Germinal center (tissue), 1 donor: ENCODE results near the gene TNS1.

ENCODE experiments used
- DNase-seq: peaks from one replicate; pipeline ENCODE4 v3.0.0; 2012; ENCODE audit warnings: mixed read lengths, low spot score

The TNS1 gene

GRCh38 chr2:217849154-217849975 lies 153.4 kb downstream of the TNS1 start:
- DNase-seq, result no peak

DNA sequence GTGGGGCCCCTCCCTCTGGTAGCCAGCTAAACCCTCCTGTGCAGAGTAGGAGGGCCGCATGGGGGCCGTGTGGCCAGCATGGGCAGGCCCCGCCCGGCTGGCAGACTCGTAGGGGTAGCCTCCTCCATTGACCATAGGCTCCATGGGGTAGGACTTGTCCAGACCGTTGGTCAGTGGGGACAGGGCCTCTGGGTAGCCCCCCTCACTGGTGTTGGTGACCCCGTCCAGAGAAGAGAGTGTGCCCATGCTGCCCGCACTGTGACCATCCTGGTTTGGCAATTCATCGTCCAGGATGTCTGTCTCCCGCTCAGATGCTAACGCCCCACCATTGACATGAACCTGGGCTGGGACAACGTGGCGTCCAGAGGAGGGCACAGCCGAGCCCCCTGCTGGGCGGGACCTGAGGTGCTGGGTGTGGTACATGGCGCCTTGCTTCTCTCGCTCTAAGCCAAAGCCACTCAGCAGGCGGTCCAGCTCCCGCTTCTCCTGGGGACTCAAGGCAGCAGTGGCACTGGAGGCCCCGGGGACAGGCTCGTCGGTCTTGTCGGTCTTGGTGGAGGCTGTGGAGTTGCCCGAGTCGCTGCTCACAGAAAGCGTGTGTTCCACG lies 154.3 kb downstream of the TNS1 start:
- no peak for DNase-seq

GRCh38 chr2:217847552-217848350 lies 155.0 kb downstream of the TNS1 start:
- no peak for DNase-seq

DNA sequence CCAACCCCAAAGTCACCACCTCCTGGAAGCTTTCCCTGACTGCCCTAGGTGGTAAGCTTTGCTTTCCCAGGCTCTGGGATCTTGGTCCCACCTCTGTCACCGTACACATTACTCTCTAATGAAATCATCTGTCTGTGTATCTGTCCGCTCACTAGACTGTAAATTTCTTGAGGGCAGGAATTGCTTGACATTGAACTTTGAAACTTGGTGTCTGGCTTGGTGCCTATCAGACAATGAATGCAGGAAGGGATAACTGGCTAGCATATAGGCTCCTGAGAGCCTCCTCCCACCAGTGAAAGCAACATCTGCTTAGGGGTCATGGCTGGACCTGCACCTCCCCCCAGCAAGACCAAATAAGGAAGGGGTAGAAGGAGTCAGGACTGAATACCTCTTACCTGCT lies 155.7 kb downstream of the TNS1 start:
- no peak for DNase-seq

DNA sequence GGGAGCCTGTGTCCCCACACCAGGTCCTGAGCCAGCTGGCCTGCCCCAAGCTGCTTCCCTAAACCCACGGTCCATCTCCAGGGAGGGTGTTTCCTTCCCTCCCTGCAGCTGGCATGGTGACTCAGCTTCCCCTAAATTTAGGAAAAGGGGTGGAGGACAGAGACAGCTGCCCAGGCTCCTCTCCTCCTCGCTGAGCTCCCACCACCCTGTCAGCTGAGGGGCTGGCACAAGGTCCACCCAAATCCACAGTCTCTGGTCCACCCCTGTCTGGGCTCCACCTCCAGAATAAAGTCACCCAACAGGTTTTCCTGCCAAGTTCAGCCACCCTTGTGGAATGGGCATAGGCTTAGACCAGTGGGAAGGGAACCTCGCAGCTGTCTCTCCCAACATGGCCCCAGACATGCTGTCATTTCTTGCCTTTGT lies 156.5 kb downstream of the TNS1 start:
- DNase-seq, result no peak

GRCh38 chr2:217845301-217845700 lies 157.5 kb downstream of the TNS1 start:
- no peak for DNase-seq

DNA sequence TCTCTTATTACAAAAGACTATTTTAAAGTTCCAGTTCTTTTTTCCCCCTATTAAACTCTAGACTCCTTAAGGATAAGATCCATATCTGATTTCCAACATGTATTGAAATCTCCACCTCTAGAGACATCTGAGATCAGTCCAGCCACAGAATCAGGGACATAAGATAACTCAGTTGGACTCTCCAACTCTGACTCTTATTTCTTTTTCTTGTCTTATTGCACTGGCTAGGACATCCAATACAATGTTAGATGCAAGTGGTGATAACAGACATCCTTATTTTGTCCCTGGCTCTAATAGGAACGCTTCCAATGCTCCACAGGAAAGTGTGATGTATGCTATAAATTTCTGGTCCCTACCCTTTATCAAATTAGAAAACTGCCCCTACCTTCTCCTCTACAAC lies 158.1 kb downstream of the TNS1 start:
- no peak for DNase-seq

DNA sequence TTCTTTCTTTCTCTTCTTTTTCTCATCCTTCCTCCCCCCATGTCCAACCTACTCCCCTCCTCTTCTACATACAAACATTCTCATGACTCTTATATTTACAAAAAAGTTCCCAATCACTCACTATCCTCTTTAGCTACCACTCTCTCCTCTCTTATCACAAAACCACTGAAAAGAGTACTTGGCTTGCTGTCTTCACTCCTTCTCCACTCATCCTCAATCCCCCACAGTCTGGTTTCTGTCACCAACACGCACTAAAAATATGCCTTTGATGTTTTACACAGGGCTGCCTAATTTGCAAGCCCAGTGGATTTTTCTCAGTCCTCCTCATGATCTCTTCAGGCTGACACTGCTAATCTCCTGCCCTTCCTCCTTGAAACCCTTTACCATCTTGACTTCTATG lies 159.5 kb downstream of the TNS1 start:
- no peak for DNase-seq

- no peak for DNase-seq
Measured at GRCh38 chr2:217842017-217842416, 160.8 kb downstream of the TNS1 start.

DNA sequence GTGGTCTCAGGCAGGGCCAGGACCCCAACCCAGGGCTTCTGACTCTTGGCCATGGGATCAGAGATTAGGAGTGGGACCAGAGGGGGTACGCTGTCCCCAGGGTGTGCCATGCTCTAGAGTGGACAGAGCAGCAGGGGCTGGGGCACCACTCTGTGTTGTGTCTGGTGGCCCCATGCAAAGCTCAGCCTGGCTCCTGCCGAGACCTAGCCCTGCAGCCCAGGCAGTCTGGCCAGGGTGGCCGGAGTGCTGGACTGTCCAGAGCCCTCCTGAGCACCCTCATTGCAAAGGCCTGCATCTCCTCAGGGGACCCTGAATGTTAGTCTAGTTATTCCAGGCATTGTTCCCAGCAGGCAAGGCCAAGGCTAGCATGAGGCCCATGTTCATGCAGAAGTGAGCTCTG lies 162.3 kb downstream of the TNS1 start:
- DNase-seq, result no peak

DNA sequence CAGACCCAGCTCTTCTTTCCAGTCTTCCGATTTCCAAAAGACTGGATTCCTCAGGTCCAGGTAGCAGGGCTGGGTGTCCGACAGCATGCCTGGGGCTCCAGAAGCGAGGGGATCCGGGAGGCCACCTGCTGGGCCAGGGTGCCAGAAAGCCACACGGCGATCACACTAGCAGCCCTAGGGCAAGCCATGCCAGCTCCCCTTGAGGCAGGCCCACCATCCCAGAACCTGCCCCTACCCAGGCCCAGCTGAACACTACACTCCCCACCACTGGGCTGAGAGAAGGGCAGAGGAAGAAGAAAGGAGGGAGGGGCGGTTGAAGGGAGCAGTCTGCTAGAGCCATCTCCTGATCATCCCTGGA lies 163.1 kb downstream of the TNS1 start:
- DNase-seq, result no peak

- DNase-seq, result no peak
Measured at GRCh38 chr2:217839073-217839749, 163.6 kb downstream of the TNS1 start.

- no peak for DNase-seq
Measured at GRCh38 chr2:217838409-217838831, 164.4 kb downstream of the TNS1 start.

DNA sequence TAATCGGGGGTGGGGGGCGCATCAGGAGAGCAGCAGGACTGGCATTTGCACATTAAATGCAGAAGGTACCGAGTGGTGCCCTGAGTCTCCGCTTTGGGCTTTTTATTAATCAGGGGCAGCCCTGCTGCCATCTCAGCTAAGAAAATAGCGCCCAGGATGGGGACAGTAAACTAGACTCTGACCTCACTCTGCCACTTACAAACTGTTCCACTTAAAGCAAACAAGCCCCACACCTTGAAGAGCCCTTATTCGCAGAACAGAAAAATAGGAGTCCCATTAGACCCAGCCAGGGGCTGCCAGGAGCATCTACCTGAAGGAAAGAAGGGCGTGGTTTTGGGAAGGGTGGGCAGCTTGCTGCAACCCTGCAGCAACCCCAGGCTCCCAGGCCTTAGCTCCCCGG lies 165.3 kb downstream of the TNS1 start:
- no peak for DNase-seq

- no peak for DNase-seq
Measured at GRCh38 chr2:217836901-217837491, 165.8 kb downstream of the TNS1 start.

DNA sequence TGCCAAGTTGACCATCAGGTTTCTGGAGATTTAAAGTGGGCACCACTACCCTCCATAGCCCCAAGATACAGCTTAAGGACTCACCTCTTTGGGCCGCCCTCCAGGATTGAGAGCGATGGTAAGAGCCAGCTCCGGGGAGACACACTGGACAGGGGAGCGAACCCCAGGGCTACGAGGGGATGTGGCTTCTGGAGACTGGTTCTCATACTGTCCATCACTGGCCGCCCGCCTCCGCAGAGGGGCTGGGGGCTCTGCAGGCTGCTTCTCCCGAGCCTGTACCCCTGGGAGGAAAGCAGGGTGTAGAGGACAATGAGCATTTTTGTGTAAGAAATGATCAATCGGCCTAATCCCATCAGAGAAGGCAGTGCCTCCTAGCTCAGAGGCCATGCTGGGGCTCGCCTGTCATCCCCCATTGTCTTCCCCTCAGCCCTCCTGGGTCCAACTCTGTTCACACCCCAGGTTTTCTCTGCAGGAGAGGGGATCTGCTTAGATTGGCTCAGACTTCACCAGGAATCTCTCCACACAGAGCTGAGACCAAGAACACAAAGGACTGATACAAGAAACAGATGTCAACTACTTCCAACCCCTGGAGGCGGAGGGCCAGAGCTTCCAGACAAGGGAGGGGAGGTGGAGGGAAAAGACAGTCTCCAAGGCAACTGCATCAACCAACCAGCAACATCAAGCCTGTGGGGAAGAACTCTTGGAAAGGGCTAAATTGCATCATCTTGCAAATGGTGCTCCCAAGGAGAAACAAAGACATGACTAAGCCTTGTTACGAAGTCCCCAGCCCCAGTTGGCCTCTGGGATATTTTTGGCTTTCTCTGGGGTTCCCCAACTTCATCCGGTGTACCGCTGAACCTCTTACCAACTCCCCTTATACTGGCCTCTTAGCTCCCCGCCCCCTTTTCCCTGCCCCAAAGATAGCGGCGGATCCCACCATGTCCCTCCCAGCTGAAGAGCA lies 166.6 kb downstream of the TNS1 start:
- DNase-seq, result no peak

DNA sequence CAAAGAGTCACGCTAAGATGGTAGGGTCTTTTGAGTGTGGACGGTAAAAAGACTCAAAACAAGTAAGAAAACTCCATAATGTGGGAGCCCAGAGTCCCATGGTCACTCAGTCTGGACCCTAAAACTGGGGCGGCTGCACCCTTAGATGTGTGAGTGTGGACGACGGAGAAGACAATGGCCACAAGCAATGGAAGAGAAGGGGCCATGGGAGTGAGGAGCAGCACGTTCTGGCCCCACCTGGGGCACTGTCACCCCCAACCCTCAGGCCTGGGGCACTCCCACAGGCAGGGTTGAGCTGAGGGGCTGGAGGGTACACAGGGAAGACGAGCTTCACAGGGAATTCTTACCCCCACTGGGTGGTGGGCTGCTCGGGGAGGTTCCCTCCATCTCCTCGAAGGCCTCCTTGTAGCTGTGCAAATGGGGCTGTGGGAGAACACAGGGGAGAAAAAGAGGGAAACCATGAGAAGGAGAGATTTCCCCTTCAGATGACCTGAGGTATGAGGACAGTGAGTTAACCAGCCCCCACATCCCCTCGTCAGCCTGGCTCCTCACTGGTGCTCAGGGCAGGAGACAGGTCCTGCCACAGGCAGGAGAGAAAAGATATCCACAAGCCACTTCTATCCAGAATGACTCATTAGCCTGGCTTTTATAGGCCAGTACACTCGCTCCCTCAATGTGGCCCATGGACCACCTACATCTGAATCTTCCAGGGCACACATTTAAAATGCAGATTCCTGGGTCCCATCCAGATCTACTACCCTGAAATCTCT lies 167.9 kb downstream of the TNS1 start:
- DNase-seq, result no peak

DNA sequence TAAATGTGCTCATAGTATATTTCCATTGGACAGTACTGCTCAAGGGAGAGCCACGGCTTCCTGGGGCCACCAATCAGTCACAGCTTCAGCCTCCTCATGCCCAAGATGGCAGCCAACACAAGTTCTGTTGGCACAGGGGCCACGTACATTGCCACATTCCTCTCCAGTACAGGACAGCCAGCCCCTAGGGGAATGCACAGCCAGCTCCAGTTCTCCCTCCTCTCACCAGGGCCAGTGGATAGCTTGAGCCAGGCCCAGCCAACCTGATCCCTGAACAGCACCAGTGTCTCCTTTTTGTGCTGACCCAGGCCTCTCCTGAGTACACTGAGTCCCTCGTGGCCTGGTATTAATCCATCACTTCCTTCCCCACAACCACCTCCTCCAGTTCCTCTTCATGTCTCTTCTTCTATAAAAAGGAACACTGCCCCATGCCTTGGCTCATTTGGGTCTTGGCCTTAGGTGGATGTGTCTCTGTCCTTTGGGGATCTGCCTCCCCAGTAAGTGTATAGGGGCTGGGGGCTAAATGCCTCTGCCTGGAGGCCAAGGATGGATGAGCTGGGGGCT lies 168.7 kb downstream of the TNS1 start:
- no peak for DNase-seq

GRCh38 chr2:217833439-217833838 lies 169.4 kb downstream of the TNS1 start:
- DNase-seq, result no peak

GRCh38 chr2:217832987-217833386 lies 169.8 kb downstream of the TNS1 start:
- DNase-seq, result no peak
